Neural progenitor cell (in vitro differentiated cells): Measurements from ENCODE around the gene OTUD4. TPM values are rescaled to one million over a fixed set of nuclear protein-coding genes. Genes with fewer than 3 reads are reported as not detected.

Experiments
- DNase-seq: peaks from one replicate; pipeline ENCODE4 v3.0.0-alpha.2; 2016; ENCODE audit warnings: low spot score
- H2AFZ ChIP-seq: fragments of 200-600 bp; sonication (generic); replicated peaks from 2 replicates; pipeline ENCODE4 v1.6.1; 2016; ENCODE audit warnings: antibody characterized with exemption
- H3F3A ChIP-seq: fragments of 200-600 bp; sonication (generic); 2 replicates; pipeline ENCODE4 v1.6.1; 2016; ENCODE audit warnings: antibody characterized with exemption, low read depth
- H3K27ac ChIP-seq: fragments of 200-600 bp; sonication (generic); 2 replicates; pipeline ENCODE4 v1.5.1; 2016; ENCODE audit warnings: mild to moderate bottlenecking
- H3K27me3 ChIP-seq: fragments of 200-600 bp; sonication (generic); 2 replicates; pipeline ENCODE4 v1.6.1; 2016; ENCODE audit warnings: mild to moderate bottlenecking, moderate library complexity
- H3K36me3 ChIP-seq: fragments of 200-600 bp; sonication (generic); 2 replicates; pipeline ENCODE4 v1.5.1; 2016
- H3K4me1 ChIP-seq: fragments of 200-600 bp; sonication (generic); 2 replicates; pipeline ENCODE4 v1.6.1; 2016; ENCODE audit warnings: mixed run types
- H3K4me2 ChIP-seq: fragments of 200-600 bp; sonication (generic); 2 replicates; pipeline ENCODE4 v1.6.1; 2016
- H3K4me3 ChIP-seq: fragments of 200-600 bp; sonication (generic); 2 replicates; pipeline ENCODE4 v1.5.1; 2016
- H3K79me2 ChIP-seq: fragments of 200-600 bp; sonication (generic); 2 replicates; pipeline ENCODE4 v1.6.1; 2016; ENCODE audit warnings: low read depth
- H3K9ac ChIP-seq: fragments of 200-600 bp; sonication (generic); 2 replicates; pipeline ENCODE4 v1.6.1; 2016
- H3K9me3 ChIP-seq: fragments of 200-600 bp; sonication (generic); 2 replicates; pipeline ENCODE4 v1.5.1; 2016; ENCODE audit warnings: low read depth
- H4K20me1 ChIP-seq: fragments of 200-600 bp; sonication (generic); 2 replicates; pipeline ENCODE4 v1.6.1; 2016; ENCODE audit warnings: low read depth
- H3K27ac Mint-ChIP-seq: 3 replicates; pipeline ENCODE4 v1.8.0; 2021; ENCODE audit warnings: mixed read lengths
- H3K27me3 Mint-ChIP-seq: 2 replicates; pipeline ENCODE4 v1.8.0; 2022; ENCODE audit warnings: low read depth, mild to moderate bottlenecking, inconsistent platforms, moderate library complexity, mixed read lengths; ENCODE audit not compliant: insufficient read depth
- H3K36me3 Mint-ChIP-seq: 3 replicates; pipeline ENCODE4 v1.8.0; 2021; ENCODE audit warnings: mixed read lengths
- H3K4me1 Mint-ChIP-seq: 3 replicates; pipeline ENCODE4 v1.8.0; 2021; ENCODE audit warnings: mixed read lengths
- H3K4me3 Mint-ChIP-seq: 3 replicates; pipeline ENCODE4 v1.8.0; 2021; ENCODE audit warnings: mild to moderate bottlenecking, moderate library complexity, mixed read lengths
- H3K9me3 Mint-ChIP-seq: 3 replicates; pipeline ENCODE4 v1.8.0; 2020; ENCODE audit warnings: mixed read lengths
- CTCF ChIP-seq: fragments of 200-600 bp; sonication (generic); IDR thresholded peaks from 2 replicates; pipeline ENCODE4 v1.5.1; 2017; ENCODE audit warnings: antibody characterized with exemption, mild to moderate bottlenecking
- EZH2 ChIP-seq: fragments of 200-600 bp; sonication (generic); IDR thresholded peaks from 2 replicates; pipeline ENCODE4 v1.6.1; 2017; ENCODE audit warnings: antibody characterized with exemption, mild to moderate bottlenecking, moderate library complexity
- EZH2phosphoT487 ChIP-seq: fragments of 200-600 bp; sonication (generic); IDR thresholded peaks from 2 replicates; pipeline ENCODE4 v1.6.1; 2017; ENCODE audit warnings: antibody characterized with exemption
- small RNA-seq: library from RNA; depleted of rRNA; stranded (forward); fragments of <200 nt; gene quantifications from one replicate; pipeline ENCODE3, GENCODE V24; 2015
- total RNA-seq: library from RNA; depleted of rRNA; stranded (reverse); fragments of >200 nt; gene quantifications from 2 replicates; pipeline ENCODE4 v1.2.3, GENCODE V29; 2015; ENCODE audit warnings: low replicate concordance

Gene OTUD4
- total RNA-seq, 1 donor from 2014 or later: 34.3 TPM

- no peak overlapping the region for H3K27ac Mint-ChIP-seq
- DNase-seq: no peak
- peaks cover 91% of the 10 kb centered on the region for H3K79me2 ChIP-seq
- no peak overlapping the region for H3K4me3 ChIP-seq
- H3F3A ChIP-seq: peaks cover 8% of the 10 kb centered on the region
- peaks cover 26% of the 10 kb centered on the region for H3K36me3 ChIP-seq
- peaks cover 13% of the 10 kb centered on the region for H3K9me3 Mint-ChIP-seq
- H3K9me3 ChIP-seq: no peaks in the 10 kb centered on the region
- peaks cover 5% of the 10 kb centered on the region for H3K4me1 Mint-ChIP-seq
- H3K4me3 Mint-ChIP-seq: no peak overlapping the region
- H2AFZ ChIP-seq: no peak overlapping the region
- no peak overlapping the region for H3K27ac ChIP-seq
- H4K20me1 ChIP-seq: no peaks in the 10 kb centered on the region
- no peaks in the 10 kb centered on the region for H3K27me3 ChIP-seq
- H3K4me2 ChIP-seq: no peak overlapping the region
- no peak overlapping the region for H3K9ac ChIP-seq
- TF ChIP-seq EZH2phosphoT487: no peak
- H3K4me1 ChIP-seq: no peaks in the 10 kb centered on the region
- H3K36me3 Mint-ChIP-seq: peaks cover 47% of the 10 kb centered on the region
- H3K27me3 Mint-ChIP-seq: no peaks in the 10 kb centered on the region
Observed at GRCh38 chr4:145093638-145094037, 86.8 kb downstream of the OTUD4 start.

GRCh38 chr4:145090380-145090779, 90.0 kb downstream of the OTUD4 start:
- Mint-ChIP-seq H3K27ac (no peak overlapping the region), H3K4me1 (peaks cover 5% of the 10 kb centered on the region), H3K36me3 (peaks cover 57% of the 10 kb centered on the region), H3K9me3 (peaks cover 13% of the 10 kb centered on the region), H3K4me3 (no peak overlapping the region), H3K27me3 (no peaks in the 10 kb centered on the region)
- no peak for TF ChIP-seq EZH2phosphoT487
- Histone ChIP-seq H3K9me3 (no peaks in the 10 kb centered on the region), H3K4me3 (no peak overlapping the region), H3F3A (no peaks in the 10 kb centered on the region), H3K79me2 (peaks cover 87% of the 10 kb centered on the region), H3K9ac (no peak overlapping the region), H3K4me2 (no peak overlapping the region), H3K27ac (no peak overlapping the region), H3K4me1 (no peaks in the 10 kb centered on the region), H2AFZ (no peak overlapping the region), H4K20me1 (no peaks in the 10 kb centered on the region), H3K36me3 (peaks cover 22% of the 10 kb centered on the region), H3K27me3 (no peaks in the 10 kb centered on the region)
- DNase-seq: no peak

DNA sequence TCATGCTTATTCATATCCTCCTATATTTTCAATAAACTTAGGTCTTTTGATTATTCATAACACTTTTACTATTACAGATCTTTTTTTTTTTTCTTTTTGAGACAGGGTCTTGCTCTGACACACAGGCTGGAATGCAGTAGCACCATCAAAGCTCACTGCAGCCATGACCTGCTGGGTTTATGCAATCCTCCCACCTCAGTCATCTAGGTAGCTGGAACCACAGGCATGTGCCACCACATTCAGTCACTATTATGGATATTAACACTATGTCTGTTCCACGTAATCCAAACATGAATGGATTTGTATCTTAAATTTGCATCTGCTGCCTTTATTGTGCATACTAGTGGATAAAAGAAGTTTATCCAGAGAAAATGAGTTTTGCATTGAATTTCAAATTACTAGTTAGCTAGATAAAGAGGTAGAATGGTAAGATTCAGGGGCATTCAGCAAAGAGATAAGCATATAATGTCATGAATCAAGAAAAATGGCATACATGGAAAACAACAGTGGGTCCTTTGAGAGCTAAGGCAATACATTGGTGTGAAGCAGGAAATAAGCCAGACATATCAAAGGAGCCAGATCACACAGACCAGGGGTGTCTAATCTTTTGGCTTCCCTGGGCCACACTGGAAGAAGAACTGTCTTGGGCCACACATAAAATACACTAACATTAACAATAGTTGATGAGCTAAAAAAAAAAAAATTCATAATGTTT, 96.3 kb downstream of the OTUD4 start:
- H3K4me3 Mint-ChIP-seq: no peak overlapping the region
- peaks cover 8% of the 10 kb centered on the region for H3K4me1 Mint-ChIP-seq
- Histone ChIP-seq H3K36me3 (no peaks in the 10 kb centered on the region), H3K27me3 (no peaks in the 10 kb centered on the region), H3K9me3 (no peaks in the 10 kb centered on the region), H3F3A (no peaks in the 10 kb centered on the region), H3K9ac (no peak overlapping the region), H4K20me1 (no peaks in the 10 kb centered on the region), H3K4me1 (no peaks in the 10 kb centered on the region), H3K79me2 (peaks cover 59% of the 10 kb centered on the region), H3K4me3 (no peak overlapping the region), H3K4me2 (no peak overlapping the region), H3K27ac (no peak overlapping the region), H2AFZ (no peak overlapping the region)
- H3K36me3 Mint-ChIP-seq: peaks cover 31% of the 10 kb centered on the region
- DNase-seq: no peak
- TF ChIP-seq EZH2phosphoT487 (no peak), CTCF (no peak), EZH2 (no peak)
- H3K27ac Mint-ChIP-seq: no peak overlapping the region
- H3K27me3 Mint-ChIP-seq: no peaks in the 10 kb centered on the region
- H3K9me3 Mint-ChIP-seq: peaks cover 4% of the 10 kb centered on the region

Small RNAs within 50 kb of the gene (small RNA-seq; reads per million reads assigned to genes)
- gene RF00019: not detected

Other genes starting within 250 kb of the OTUD4 start
- 34.9 and 48.4 TPM in 2 replicates for gene ANAPC10, start 82.4 kb downstream of the OTUD4 start, total RNA-seq
- gene ABCE1, start 82.3 kb downstream of the OTUD4 start, total RNA-seq: 99.2 and 148 TPM in 2 replicates